GM19395 (cell line): ENCODE results near the gene ALDH1A3.

Experiments
- ATAC-seq: cut with Tn5 transposase; IDR thresholded peaks from one replicate; pipeline ENCODE4 v1.9.1; 2021; ENCODE audit warnings: mild to moderate bottlenecking, moderate library complexity; ENCODE audit not compliant: unreplicated experiment

Gene ALDH1A3

DNA sequence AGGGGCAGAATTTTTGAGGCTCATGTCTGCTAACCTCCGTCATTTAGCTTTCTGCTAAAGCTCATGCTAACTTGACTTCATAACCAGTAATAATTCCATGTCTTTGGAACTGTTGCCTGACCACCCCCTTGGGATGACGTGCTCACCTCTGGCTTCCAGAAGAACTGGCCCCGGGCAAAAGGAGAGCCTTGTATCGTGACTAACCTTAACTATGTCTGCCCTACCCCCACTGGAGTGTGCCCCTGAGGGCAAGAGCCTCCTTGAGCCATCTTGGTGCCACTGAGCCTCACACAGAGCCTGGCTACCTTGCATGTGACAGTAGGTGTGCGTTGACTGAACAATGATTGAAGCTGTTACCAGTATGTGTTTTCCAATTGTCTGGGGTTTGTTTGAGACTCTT, 44.3 kb downstream of the ALDH1A3 start:
- no peak for ATAC-seq

DNA sequence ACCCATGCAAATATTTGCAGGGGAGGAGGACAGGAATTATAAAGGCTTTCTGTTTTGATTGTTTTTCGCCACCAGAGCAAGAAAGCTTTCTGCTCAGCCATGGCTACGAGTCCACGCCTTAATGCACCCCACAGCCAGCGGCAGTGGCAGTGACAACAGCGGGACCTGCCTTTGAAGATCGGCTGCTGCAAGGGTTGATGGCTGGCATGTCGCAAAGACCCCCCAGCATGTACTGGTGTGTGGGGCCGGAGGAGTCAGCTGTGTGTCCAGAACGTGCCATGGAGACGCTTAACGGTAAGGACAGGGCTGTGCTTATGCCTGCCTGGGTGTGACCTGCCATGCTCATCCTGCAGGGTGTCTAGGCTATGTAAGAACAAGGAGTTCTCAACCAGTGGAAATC, 44.8 kb downstream of the ALDH1A3 start:
- no peak for ATAC-seq

DNA sequence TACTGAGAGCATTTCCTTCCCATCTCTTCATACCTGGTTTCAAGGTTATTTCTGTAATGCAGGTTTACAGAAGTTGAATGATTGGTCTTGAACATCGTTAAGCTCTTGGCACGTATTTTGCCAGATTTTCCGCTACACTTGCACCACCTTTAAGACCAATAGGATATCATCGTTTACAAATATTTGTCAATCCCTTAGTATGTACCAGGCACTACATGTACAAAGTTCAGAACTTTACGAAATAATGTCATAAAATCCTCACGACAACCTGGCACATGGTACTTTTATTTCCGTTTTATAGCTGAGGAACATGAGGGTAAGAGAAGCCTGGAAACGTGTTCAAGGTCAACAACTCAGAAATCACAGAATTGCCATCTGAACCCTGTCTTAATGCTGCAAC, 45.8 kb downstream of the ALDH1A3 start:
- ATAC-seq = no peak

DNA sequence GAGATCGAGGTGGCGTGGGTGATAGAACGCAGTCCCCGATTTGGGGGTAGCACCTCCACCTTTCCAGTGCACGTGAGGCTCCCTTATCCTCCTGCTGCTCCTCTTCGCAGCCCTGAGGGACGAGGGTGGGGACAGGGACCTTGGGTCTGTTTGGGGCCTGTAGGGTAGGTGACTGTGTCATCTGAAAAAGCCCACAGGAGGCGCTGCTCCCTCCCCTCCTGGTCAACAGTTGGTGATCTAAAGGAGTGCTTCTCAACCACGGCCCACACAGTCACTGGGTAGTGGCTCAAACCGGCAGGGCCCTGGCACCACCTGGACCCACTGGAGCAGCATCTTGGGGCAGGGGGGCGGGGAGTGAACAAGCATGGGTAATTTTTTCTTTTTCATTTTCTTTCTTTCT, 46.6 kb downstream of the ALDH1A3 start:
- no peak for ATAC-seq

DNA sequence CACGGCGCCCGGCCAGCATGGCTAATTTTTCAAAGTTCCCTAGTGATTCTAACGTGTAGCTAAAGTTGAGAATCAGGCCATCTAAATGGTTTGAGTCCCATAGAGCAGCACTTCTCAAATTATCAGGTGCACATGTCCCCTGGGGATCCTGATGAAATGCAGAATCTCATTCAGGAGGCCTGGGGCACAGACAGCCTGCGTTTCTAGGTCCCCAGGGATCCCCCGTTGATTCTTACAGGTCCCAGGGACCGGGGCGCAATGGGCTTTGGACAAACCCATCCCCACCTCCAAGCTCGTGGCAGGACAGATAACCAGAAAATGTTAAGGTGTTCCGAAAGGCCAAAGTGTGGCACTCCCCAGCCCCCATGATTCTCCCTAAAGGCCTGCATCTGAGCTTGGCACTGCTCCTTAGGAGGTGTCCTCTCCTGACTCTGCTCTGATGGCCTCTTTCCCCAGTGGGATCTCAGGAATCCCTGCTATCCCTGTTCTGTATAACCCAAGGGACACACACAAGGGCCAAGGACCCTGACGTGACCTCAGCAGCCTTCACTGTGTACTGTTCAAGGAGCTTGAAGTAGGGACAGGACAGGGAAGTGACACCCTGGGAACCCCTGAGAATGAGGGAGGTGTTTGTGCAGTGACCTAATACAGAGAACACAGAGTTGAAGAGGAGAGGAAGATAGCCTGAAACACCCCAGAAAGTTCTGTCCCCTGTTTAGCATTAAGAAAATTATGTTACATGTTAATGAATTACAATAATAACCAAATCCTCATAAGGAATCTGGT, 47.5 kb downstream of the ALDH1A3 start:
- ATAC-seq = no peak

DNA sequence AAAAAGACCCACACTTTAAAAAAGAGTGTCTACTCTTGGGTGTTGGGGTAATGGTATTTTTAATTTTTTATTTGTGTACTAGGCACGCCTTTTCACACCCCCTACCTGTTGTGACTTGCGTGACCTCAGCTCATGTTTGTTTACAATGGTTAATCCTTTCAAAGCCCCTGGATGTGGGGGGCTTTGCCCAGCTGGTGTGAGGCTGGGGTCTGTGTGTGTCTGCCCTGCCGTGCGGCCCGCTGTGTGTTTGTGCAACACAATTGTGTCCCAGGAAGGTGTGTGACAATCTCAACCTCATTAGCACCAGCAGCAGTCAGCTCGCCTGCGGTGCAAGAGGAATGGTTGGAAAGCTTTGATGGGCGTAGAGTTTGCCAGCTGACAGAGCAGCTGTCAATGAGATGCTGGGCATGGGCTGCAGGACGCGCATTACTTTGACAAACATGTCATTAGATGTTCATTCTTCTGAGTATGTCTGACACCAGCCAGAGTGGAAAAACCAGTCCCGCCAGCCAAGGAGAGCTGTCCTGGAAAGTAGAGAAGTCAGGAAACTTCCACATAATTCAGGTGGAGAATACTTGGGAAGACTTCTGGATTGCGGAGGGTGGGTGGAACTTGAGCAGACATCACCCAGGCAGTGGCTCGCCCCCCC, 49.1 kb downstream of the ALDH1A3 start:
- ATAC-seq = no peak

DNA sequence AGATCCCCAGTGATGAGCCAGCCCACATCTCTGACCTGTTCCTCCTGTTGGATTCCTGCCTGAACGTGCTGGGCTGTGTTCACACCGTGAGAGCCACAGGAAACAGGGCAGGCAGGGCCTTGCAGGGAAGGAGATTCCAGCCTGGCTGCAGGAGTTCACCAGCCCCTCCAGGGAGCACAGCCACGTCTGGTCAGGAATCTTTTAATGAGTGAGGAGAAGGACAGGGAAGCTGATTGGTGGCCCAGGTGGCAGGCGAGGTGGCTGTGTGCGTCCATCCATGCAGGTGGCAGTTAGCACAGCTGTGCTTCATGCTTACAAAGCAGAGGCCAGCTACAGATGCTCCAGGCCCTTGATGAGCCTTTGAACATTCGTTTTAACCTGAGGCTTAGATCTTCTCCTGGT, 50.0 kb downstream of the ALDH1A3 start:
- peak; percentile 39 for ATAC-seq

DNA sequence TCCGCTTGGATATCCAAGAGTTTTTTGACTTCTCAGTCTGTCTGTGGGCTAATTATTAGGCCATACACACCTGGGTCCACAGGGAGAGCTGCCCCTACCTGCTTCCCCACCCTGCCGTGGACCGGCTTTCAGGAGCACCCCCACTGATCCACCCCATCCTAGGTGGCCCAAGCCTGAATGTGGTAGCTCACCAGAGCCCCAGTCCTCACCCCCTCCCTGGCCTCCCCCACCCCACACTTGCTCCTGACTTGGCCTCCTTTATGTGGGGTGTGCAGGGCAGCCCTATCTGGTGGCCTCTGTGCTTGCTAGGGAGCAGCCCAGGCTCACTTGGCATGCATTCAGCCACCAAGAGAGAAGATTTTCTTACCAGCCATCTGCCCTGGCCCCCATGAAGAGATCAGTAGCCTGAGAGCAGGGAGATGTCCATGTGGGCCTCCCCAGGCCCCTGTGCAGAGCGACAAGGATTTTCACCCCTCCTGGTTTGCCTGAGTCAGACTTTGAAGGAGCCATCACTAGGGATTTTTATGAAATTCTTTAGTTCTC, 50.7 kb downstream of the ALDH1A3 start:
- ATAC-seq = no peak

DNA sequence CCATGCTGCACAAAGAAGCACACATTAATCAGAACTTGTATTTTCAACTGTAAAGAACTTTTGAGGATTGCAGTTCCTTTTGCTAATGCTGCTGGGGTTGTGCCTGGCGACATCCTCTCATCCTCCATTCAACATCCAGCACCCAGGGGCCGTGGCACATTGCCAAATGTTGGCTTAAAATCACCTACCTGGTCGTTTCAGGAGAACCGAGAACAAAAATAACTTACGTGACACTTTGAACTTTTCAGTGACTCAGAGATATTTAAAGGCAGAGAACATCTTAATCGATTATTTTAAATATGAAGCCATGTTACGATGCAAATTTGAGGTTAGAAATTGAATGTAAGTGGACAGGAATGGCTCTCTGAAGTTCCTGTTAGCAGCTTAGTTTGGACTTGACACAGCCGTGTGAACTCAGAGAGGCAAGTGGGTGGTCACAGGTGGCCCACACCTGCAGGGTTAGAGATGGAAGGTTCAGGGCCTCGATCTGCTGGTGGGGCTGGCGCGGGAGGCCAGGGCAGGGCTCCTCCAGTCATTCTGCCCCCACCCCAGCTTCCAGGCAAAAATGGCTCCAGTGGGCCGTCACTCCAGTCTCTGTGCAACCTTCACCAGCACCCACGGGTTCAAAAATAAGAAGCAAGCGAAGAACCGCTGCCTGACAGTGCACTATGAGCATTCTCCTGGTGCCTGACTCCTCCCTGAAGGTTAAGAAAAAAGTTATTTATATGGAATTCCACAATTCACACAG, 51.7 kb downstream of the ALDH1A3 start:
- peak; percentile 59 for ATAC-seq

DNA sequence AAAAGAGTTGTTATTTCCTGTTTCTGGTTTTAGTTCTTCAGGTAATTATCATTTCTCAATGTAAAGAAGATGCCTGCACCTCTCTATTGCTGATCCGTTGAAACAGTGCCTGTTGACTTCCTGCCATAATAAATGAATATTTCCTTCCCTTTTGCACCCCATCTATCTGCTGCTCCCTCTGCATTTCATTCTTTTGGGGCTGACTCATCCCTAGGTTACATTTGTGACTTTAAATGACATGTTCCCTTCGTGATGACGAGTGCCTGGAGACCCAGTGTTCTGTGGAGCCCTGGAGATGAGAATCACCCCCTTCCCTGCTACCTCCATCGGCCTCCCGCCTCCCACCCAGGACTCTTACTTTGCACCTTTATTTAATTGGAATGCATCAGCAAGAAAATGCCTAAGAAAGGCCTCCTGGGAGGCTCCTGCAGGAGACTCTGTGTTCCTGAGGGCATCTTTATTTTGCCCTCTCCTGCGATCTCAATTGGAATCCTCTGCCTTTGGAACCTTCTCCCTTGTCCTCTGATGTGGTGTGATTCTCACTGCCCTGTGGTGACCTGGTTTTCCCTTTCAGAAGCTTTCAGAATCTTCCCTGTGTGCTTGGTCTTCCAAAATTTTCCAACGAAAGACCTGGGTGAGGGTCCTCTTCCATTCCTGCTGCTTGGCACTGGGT, 53.2 kb downstream of the ALDH1A3 start:
- ATAC-seq = no peak

DNA sequence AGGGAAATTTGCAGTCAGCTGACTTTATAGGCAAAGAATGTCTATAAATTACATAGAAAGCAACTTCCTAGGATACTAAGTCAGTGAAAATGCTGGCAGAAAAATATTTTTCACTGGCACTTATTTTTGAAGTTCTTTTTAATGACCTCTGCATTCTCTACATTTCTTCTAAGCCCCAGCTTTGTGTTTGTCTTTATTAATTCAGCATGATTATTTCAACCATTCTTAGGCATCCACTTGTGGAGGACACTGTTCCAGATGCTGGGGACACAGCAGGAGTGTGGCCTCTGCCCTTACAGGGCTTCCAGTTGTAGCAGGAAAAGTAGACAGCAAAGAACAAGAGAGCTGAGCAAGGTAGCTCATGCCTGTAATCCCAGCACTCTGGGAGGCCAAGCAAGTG, 54.5 kb downstream of the ALDH1A3 start:
- no peak for ATAC-seq

DNA sequence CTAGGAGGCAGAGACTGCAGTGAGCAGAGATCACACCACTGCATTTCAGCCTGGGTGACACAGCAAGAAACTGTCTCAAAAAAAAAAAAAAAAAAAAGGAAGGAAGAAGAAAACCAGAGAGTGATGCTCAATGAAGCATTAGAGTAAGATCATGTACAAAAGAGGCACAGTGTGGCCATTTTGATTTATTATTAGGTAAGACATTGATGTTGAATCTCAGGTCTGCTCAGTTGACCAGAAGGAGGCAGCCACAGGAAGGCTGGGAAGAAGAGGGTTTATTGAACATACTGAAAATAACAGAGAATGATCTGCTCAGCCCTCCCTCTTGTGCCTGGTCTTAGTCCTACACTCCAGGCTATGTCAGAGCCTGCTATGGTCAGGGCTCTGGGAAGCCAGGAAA, 55.1 kb downstream of the ALDH1A3 start:
- no peak for ATAC-seq

DNA sequence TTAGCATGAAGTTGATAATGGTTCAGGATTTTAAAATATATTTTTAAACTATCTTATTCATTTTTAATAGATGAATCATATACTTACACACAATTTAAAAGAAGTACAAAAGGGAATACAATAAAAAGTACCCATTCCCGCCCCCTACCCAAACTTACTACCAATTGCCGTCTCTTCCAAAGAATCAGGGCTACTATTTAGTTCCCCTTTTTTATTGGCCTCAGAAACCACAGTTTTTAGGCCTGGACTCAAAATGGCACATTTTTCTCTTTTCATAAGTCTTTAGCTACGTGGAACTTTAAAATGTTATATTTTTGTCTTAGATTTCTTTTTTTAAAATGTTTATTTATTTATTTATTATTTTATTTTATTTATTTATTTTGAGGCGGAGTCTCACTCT, 57.5 kb downstream of the ALDH1A3 start:
- no peak for ATAC-seq

DNA sequence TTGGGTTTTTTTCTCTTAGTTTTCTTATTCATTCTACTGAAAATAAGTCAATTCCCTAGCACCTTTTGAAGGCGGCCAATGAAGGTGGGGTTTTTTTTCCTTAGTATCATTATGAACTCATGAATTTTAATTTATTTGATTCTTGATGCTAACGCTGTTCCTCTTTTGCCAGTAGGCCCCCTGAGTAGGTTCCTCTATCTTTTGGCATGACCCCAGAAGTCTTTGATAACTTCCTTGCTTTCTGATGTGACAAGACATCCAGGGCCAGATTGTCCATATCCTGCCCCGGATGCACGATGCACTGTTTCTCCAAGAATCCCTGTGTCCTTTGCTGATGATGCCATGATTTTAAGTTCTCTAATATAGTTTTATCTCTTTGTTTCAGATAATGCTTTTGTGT, 60.2 kb downstream of the ALDH1A3 start:
- ATAC-seq = no peak

DNA sequence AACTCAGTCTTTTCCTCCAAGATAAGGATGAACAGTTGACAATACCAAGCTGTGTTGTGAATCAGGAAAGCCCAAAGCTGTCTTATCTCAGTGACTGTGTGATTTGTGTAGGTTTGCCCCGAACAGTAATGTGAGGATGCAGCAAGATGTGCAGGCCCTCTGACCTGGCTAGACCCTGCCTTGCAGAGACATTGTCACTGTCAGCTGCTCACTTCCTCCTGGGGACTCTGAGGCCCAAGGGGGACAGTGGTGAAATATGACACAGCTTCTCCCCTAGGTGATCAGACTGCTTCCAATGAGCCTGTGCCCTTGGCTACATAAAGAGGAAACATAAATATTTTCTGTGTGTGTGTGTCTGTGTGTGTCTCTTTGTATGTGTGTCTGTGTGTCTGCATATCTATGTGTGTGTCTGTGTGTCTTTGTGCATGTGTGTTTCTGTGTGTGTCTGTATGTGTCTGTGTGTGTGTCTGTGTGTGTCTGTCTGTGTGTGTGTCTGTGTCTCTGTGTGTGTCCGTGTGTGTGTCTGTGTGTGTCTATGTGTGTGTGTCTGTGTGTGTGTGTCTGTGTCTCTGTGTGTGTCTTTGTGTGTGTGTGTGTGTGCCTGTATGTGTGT, 61.2 kb downstream of the ALDH1A3 start:
- peak; percentile 84 for ATAC-seq

DNA sequence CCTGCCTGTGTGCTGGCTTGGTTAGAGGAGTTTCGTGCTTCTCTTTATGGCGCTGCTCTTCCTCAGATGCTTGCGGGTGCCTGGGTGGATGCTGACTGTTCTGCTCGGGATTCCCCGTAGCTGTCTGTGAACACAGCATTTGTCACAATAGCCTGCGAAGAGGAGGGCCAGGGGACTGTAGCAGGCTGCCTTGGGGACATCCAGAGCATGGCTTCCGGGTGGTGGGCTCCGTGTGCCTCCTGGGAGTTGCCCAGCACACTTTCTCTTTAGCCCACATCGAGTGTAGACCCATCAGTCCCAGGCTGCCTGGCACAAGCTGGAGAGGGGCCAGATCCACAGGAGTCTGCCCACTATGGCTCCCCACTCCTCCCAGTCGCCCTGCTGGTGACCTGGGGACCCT, 61.9 kb downstream of the ALDH1A3 start:
- ATAC-seq = no peak

DNA sequence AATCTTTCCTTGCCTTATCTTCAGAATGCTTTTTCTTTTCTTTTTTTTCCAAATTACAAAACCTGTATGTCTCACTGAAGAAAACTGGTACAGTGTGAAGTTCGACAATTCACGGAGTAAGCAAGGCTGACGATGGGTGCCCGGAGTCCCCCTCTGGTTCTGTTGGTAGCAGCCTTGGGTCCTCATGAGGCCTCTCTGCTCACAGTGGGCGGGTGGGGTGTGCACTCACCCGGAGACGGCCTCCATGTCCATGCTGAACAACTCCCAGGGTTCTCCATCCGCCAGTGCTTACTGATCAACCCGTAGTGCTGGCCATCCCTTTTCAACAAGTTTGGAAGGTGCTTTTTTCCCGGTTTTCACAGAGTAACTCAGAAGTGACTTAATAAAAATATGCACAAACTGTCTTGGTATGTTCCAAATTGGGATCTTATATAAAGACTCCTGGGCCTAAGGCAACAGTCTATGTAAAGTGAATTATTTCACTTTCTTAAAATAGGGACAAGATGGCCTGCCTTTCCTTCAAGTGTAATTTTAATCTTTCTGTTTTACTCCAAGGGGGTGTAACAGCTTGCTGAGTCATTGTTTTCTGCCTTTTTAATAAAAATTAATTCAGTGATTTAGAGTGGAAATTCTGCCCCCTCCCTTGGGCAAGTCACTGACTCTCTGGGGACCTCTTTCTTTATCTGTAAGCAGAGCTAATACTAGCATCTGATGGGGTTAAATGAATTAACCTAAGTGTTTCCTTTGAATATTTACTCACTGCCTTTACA, 63.2 kb downstream of the ALDH1A3 start:
- no peak for ATAC-seq

DNA sequence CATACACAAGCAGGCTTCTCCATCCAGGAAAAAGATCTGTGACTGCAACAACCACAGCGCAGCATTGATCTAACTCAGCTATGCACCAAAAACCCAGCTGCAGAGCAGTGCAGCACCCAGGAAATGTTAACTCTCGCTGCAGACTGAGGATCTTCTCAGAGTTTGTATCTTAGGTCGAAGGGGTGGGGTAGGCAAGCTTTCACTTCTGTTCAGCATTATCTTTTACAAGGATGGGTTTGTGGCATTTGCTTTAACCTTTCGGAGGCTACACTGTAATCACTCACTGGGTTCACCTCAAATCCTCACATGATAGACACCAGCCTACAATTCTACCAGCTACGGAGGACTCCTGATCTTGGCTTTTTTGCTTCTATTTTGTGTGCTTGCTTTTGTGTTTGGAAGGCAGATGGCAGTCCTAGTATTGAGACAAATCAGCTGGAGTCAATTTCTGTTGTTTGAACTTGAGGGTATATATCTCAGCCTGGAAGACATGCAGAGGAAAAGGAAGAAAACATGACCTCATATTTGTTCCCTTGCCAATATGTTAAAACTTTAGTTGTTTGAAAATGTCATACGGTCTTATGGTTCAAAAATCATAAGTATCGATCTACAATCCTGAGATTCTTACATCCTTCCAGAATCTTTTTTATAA, 64.7 kb downstream of the ALDH1A3 start:
- no peak for ATAC-seq

DNA sequence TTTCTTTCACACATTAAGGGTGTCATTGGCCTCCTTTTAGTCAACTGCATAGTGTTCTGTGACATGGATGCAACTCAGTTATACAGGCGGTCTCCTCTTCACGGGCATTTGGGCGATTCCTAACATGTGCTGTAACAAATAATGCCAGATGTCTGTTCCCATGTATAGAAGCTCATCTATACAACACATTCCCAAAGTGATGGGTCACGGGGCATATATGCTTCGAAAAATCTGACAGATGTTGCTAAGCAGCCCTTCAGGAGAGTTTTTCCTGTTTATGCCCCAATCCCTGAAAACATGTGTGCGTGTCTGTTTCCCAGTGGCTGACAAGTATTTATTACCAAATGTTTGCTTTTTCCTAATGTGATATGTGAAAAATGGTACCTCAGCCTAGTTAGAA, 65.4 kb downstream of the ALDH1A3 start:
- ATAC-seq = no peak
